Neuronal stem cell (in vitro differentiated cells): ENCODE results near the gene CIBAR2.

Experiments
- DNase-seq: peaks from one replicate; pipeline ENCODE4 v3.0.0-alpha.2; 2013; ENCODE audit warnings: low spot score
- H2AFZ ChIP-seq: one replicate; pipeline ENCODE4 v1.6.1; 2013; ENCODE audit warnings: mild to moderate bottlenecking, low read length, inconsistent platforms
- H2AK5ac ChIP-seq: 2 replicates; pipeline ENCODE4 v1.6.1; 2013; ENCODE audit warnings: low read depth, mild to moderate bottlenecking, inconsistent platforms, low read length, moderate library complexity, mixed read lengths
- H2BK120ac ChIP-seq: 2 replicates; pipeline ENCODE4 v1.6.1; 2013; ENCODE audit warnings: low read depth, mild to moderate bottlenecking, inconsistent platforms, low read length, moderate library complexity, mixed read lengths
- H2BK12ac ChIP-seq: one replicate; pipeline ENCODE4 v1.6.1; 2013; ENCODE audit warnings: low read length, inconsistent platforms
- H2BK15ac ChIP-seq: 2 replicates; pipeline ENCODE4 v1.6.1; 2013; ENCODE audit warnings: mild to moderate bottlenecking, low read length, inconsistent platforms, mixed read lengths
- H2BK5ac ChIP-seq: one replicate; pipeline ENCODE4 v1.6.1; 2013; ENCODE audit warnings: inconsistent platforms, mild to moderate bottlenecking, low read length, moderate library complexity
- H3K14ac ChIP-seq: one replicate; pipeline ENCODE4 v1.6.1; 2013; ENCODE audit warnings: low read length, inconsistent platforms
- H3K18ac ChIP-seq: 2 replicates; pipeline ENCODE4 v1.6.1; 2013; ENCODE audit warnings: low read length, inconsistent platforms
- H3K23ac ChIP-seq: 2 replicates; pipeline ENCODE4 v1.6.1; 2013; ENCODE audit warnings: low read depth, mild to moderate bottlenecking, mixed read lengths, low read length, inconsistent platforms; ENCODE audit not compliant: poor library complexity
- H3K27ac ChIP-seq: replicated peaks from 3 replicates; pipeline ENCODE4 v1.5.1; 2013; ENCODE audit warnings: low read length, inconsistent platforms
- H3K27me3 ChIP-seq, 3 experiments: 2 replicates each; pipeline ENCODE4 v1.6.1; 2013; ENCODE audit warnings: low read length in 3 of 3, mild to moderate bottlenecking in 2 of 3, inconsistent platforms in 1 of 3, low read depth in 1 of 3, mixed read lengths in 1 of 3, moderate library complexity in 1 of 3; ENCODE audit not compliant: control insufficient read depth in 3 of 3, insufficient read depth in 3 of 3
- H3K36me3 ChIP-seq, 2 donors: replicated peaks in 1 of 2; 2 replicates each; pipeline ENCODE4 v1.6.1; 2013; ENCODE audit warnings: low read length in 2 of 2; ENCODE audit not compliant: control insufficient read depth in 2 of 2, insufficient read depth in 2 of 2
- H3K4ac ChIP-seq: 2 replicates; pipeline ENCODE4 v1.6.1; 2013; ENCODE audit warnings: inconsistent platforms, mild to moderate bottlenecking, low read length, moderate library complexity
- H3K4me1 ChIP-seq, 2 donors: 1 replicate in 1 of 2; 2 replicates in 1 of 2; pipeline ENCODE4 v1.6.1; 2013; ENCODE audit warnings: low read length in 2 of 2, low read depth in 1 of 2; ENCODE audit not compliant: control insufficient read depth in 2 of 2, insufficient read depth in 1 of 2
- H3K4me2 ChIP-seq: one replicate; pipeline ENCODE4 v1.6.1; 2013; ENCODE audit warnings: mild to moderate bottlenecking, low read length, inconsistent platforms; ENCODE audit not compliant: insufficient read depth, poor library complexity, severe bottlenecking
- H3K4me3 ChIP-seq, 2 donors: 2 replicates each; pipeline ENCODE4 v1.5.1; 2013; ENCODE audit warnings: low read length in 2 of 2, mild to moderate bottlenecking in 2 of 2, inconsistent platforms in 1 of 2, moderate library complexity in 1 of 2
- H3K79me1 ChIP-seq: one replicate; pipeline ENCODE4 v1.6.1; 2013; ENCODE audit warnings: low read depth, mild to moderate bottlenecking, inconsistent platforms, low read length, moderate library complexity
- H3K9ac ChIP-seq: one replicate; pipeline ENCODE4 v1.6.1; 2013; ENCODE audit warnings: mild to moderate bottlenecking, low read depth, low read length, inconsistent platforms; ENCODE audit not compliant: poor library complexity
- H3K9me3 ChIP-seq, 2 donors: replicated peaks in 1 of 2; 2 replicates each; pipeline versions ENCODE3 to v1.6.1; 2013; ENCODE audit warnings: low read length in 2 of 2, mild to moderate bottlenecking in 2 of 2, inconsistent platforms in 1 of 2, low read depth in 1 of 2, mixed read lengths in 1 of 2, moderate library complexity in 1 of 2; ENCODE audit not compliant: control insufficient read depth in 2 of 2, insufficient read depth in 1 of 2
- H4K8ac ChIP-seq: one replicate; pipeline ENCODE4 v1.6.1; 2013; ENCODE audit warnings: low read depth, mild to moderate bottlenecking, inconsistent platforms, low read length, moderate library complexity
- H4K91ac ChIP-seq: one replicate; pipeline ENCODE4 v1.6.1; 2013; ENCODE audit warnings: low read length, low read depth, mild to moderate bottlenecking, inconsistent platforms; ENCODE audit not compliant: poor library complexity
- WGBS, 2 donors: extraction: QIAGEN DNeasy Blood & Tissue Kit; methylation state at CpG; one replicate each; pipeline ENCODE4 v1.1.7; 2013; ENCODE audit warnings: missing lambda C conversion rate in 2 of 2, mixed read lengths in 1 of 2; ENCODE audit not compliant: insufficient read length in 2 of 2, insufficient replicate concordance in 1 of 2; ENCODE audit errors: extremely low coverage in 2 of 2; 5-methylcytosine and 5-hydroxymethylcytosine counted together

CIBAR2 gene

GRCh38 chr16:85081765-85082164 lies 30.5 kb downstream of the CIBAR2 start:
- Histone ChIP-seq H2BK15ac (peak overlapping the region; percentile 13), H3K14ac (no peak overlapping the region), H3K23ac (no peak overlapping the region), H3K4me1 (peaks cover 36 to 44% of the 10 kb centered on the region in 2 donors), H4K91ac (no peak overlapping the region), H3K36me3 (no peaks in the 10 kb centered on the region), H3K9ac (no peak overlapping the region), H4K8ac (no peak overlapping the region), H2BK120ac (no peak overlapping the region), H2AFZ (peak overlapping the region; percentile 89), H3K9me3 (no peaks in the 10 kb centered on the region), H3K18ac (peak overlapping the region; percentile 99), H2BK12ac (peak overlapping the region; percentile 2), H3K4ac (peak overlapping the region; percentile 19), H3K4me3 (no peak overlapping the region), H2BK5ac (no peak overlapping the region), H2AK5ac (peak overlapping the region; percentile 90), H3K4me2 (peak overlapping the region; percentile 34), H3K27me3 (peaks cover 0 to 4% (median 0%) of the 10 kb centered on the region in 3 experiments), H3K79me1 (peaks cover 2% of the 10 kb centered on the region), H3K27ac (no peak overlapping the region)
- no CpG with 5 or more reads among the region's 15 CpGs for WGBS, 2 donors
- no peak for DNase-seq

GRCh38 chr16:85081038-85081437 lies 31.2 kb downstream of the CIBAR2 start:
- Histone ChIP-seq H3K79me1 (peaks cover 2% of the 10 kb centered on the region), H3K23ac (no peak overlapping the region), H2BK5ac (no peak overlapping the region), H4K8ac (no peak overlapping the region), H2BK15ac (peak overlapping the region; percentile 13), H3K27ac (no peak overlapping the region), H2AFZ (peak overlapping the region; percentile 36), H4K91ac (no peak overlapping the region), H3K36me3 (no peaks in the 10 kb centered on the region), H3K4me1 (peaks cover 36 to 44% of the 10 kb centered on the region in 2 donors), H3K4ac (no peak overlapping the region), H2BK12ac (no peak overlapping the region), H3K14ac (no peak overlapping the region), H3K4me2 (no peak overlapping the region), H3K9me3 (no peaks in the 10 kb centered on the region), H3K27me3 (peaks cover 0 to 4% (median 0%) of the 10 kb centered on the region in 3 experiments), H2BK120ac (no peak overlapping the region), H2AK5ac (peak overlapping the region; percentile 90), H3K9ac (no peak overlapping the region), H3K18ac (peak overlapping the region; percentile 99), H3K4me3 (no peak overlapping the region)
- DNase-seq, result no peak
- no CpG with 5 or more reads among the region's 9 CpGs for WGBS, 2 donors

GRCh38 chr16:85079785-85080570 lies 32.3 kb downstream of the CIBAR2 start:
- H3K79me1 ChIP-seq, result peaks cover 2% of the 10 kb centered on the region
- WGBS, 2 donors, result no CpG with 5 or more reads among the region's 22 CpGs
- no peak overlapping the region for H3K14ac ChIP-seq
- H2BK5ac ChIP-seq, result no peak overlapping the region
- no peak overlapping the region for H3K9ac ChIP-seq
- no peaks in the 10 kb centered on the region for H3K27me3 ChIP-seq
- peak overlapping the region; percentile 94 for H2BK15ac ChIP-seq
- H3K4ac ChIP-seq, result no peak overlapping the region
- H3K27ac ChIP-seq, result no peak overlapping the region
- no peak overlapping the region for H3K23ac ChIP-seq
- no peak overlapping the region for H2BK120ac ChIP-seq
- H3K36me3 ChIP-seq, result no peaks in the 10 kb centered on the region
- H3K4me1 ChIP-seq, result peaks cover 40 to 43% of the 10 kb centered on the region in 2 donors
- H3K18ac ChIP-seq, result peak overlapping the region; percentile 65
- no peaks in the 10 kb centered on the region for H3K9me3 ChIP-seq
- no peak overlapping the region for H3K4me3 ChIP-seq
- H2AFZ ChIP-seq, result peak overlapping the region; percentile 34
- DNase-seq, result no peak
- no peak overlapping the region for H4K91ac ChIP-seq
- no peak overlapping the region for H4K8ac ChIP-seq
- no peak overlapping the region for H2BK12ac ChIP-seq
- no peak overlapping the region for H3K4me2 ChIP-seq
- H2AK5ac ChIP-seq, result no peak overlapping the region

GRCh38 chr16:85078952-85079351 lies 33.3 kb downstream of the CIBAR2 start:
- H3K9ac ChIP-seq, result no peak overlapping the region

More at GRCh38 chr16:85078952-85079351, 33.3 kb downstream of the CIBAR2 start:
- no peak overlapping the region for H3K27ac ChIP-seq
- H3K27me3 ChIP-seq, result no peaks in the 10 kb centered on the region
- H3K9me3 ChIP-seq, result no peaks in the 10 kb centered on the region
- no peak overlapping the region for H2BK5ac ChIP-seq
- H3K4ac ChIP-seq, result no peak overlapping the region
- peak overlapping the region; percentile 23 for H3K23ac ChIP-seq
- H3K36me3 ChIP-seq, result no peaks in the 10 kb centered on the region
- H3K14ac ChIP-seq, result no peak overlapping the region
- H3K79me1 ChIP-seq, result peaks cover 2% of the 10 kb centered on the region
- no peak overlapping the region for H3K4me2 ChIP-seq
- peak overlapping the region; percentile 19 for H2AK5ac ChIP-seq
- H3K4me1 ChIP-seq, result peaks cover 40 to 43% of the 10 kb centered on the region in 2 donors
- WGBS, 2 donors, result no CpG with 5 or more reads among the region's 10 CpGs
- H2BK12ac ChIP-seq, result no peak overlapping the region
- H4K91ac ChIP-seq, result no peak overlapping the region
- H2BK120ac ChIP-seq, result no peak overlapping the region
- H3K4me3 ChIP-seq, result no peak overlapping the region
- H2AFZ ChIP-seq, result no peak overlapping the region
- DNase-seq, result no peak
- H2BK15ac ChIP-seq, result no peak overlapping the region
- no peak overlapping the region for H3K18ac ChIP-seq
- H4K8ac ChIP-seq, result no peak overlapping the region
